ENCODE data around the gene CRB3.

GRCh38 chr19:6453951-6454565, 10.0 kb upstream of the CRB3 start:
- no peak for TF ChIP-seq POLR2AphosphoS5 (IDR thresholded peaks at IDR 0.05)
- TF ChIP-seq CTCF (IDR thresholded peaks at IDR 0.05): no peak
